OCI-LY7 (cell line): ENCODE data around the gene RAD54L. TPM values are rescaled to one million over a fixed set of nuclear protein-coding genes. Genes with fewer than 3 reads are reported as not detected.

ENCODE experiments used
- BruUV-seq: library from RNA; stranded (reverse); fragments of 400-500 nt; replicated peaks from 2 replicates; lab custom pipeline; 2021; lab: Mats Ljungman, UMichigan
- CTCF ChIA-PET: fragments of 300-600 bp; sonication (Branson Sonifier 250); formaldehyde crosslinking; loops from one replicate; lab custom pipeline; 2022; ENCODE audit warnings: antibody characterized with exemption; ENCODE audit not compliant: unreplicated experiment; lab: Charles Lee
- POLR2A ChIA-PET: fragments of 300-600 bp; sonication (Branson Sonifier 250); formaldehyde crosslinking; loops from one replicate; lab custom pipeline; 2022; ENCODE audit warnings: antibody characterized with exemption; lab: Charles Lee
- DNase-seq: peaks from one replicate; pipeline ENCODE4 v3.0.0-alpha.2; 2015; ENCODE audit warnings: low spot score
- H2AFZ ChIP-seq: fragments of 200-600 bp; sonication (generic), shearing (Covaris generic); 2 replicates; pipeline ENCODE4 v1.6.1; 2014; ENCODE audit warnings: mild to moderate bottlenecking, antibody characterized with exemption, low read length, moderate library complexity
- H3K27ac ChIP-seq: fragments of 200-600 bp; sonication (generic); 2 replicates; pipeline ENCODE4 v1.5.1; 2014; ENCODE audit warnings: mixed run types, low read depth, mild to moderate bottlenecking, moderate library complexity, low read length, inconsistent platforms; ENCODE audit not compliant: poor library complexity, severe bottlenecking
- H3K36me3 ChIP-seq: fragments of 200-600 bp; sonication (generic); 2 replicates; pipeline ENCODE4 v1.6.1; 2014; ENCODE audit warnings: mild to moderate bottlenecking, antibody characterized with exemption, low read length, moderate library complexity, mixed read lengths; ENCODE audit not compliant: insufficient read depth
- H3K4me1 ChIP-seq: fragments of 200-600 bp; sonication (generic); 2 replicates; pipeline ENCODE4 v1.5.1; 2014; ENCODE audit warnings: mild to moderate bottlenecking, low read length; ENCODE audit not compliant: insufficient read depth, poor library complexity, severe bottlenecking
- H3K4me2 ChIP-seq: fragments of 200-600 bp; sonication (generic); 2 replicates; pipeline ENCODE4 v1.6.1; 2014; ENCODE audit warnings: mild to moderate bottlenecking, low read length
- H3K4me3 ChIP-seq: fragments of 200-600 bp; sonication (generic); 2 replicates; pipeline ENCODE4 v1.5.1; 2014; ENCODE audit warnings: mild to moderate bottlenecking, low read depth, low read length; ENCODE audit not compliant: poor library complexity, severe bottlenecking
- H3K79me2 ChIP-seq: fragments of 200-600 bp; sonication (generic); 2 replicates; pipeline ENCODE4 v1.6.1; 2016; ENCODE audit warnings: low read depth, mild to moderate bottlenecking, low read length, moderate library complexity, mixed read lengths; ENCODE audit not compliant: insufficient read depth
- H3K9me2 ChIP-seq: fragments of 200-600 bp; sonication (generic); 2 replicates; pipeline ENCODE4 v1.6.1; 2016; ENCODE audit warnings: mild to moderate bottlenecking, low read length, mixed read lengths; ENCODE audit not compliant: insufficient read depth
- H3K9me3 ChIP-seq: fragments of 200-600 bp; sonication (generic); 2 replicates; pipeline ENCODE4 v1.6.1; 2014; ENCODE audit warnings: mild to moderate bottlenecking, mixed run types, low read length, mixed read lengths
- H4K20me1 ChIP-seq: fragments of 200-600 bp; sonication (generic); 2 replicates; pipeline ENCODE4 v1.6.1; 2014; ENCODE audit warnings: mild to moderate bottlenecking, antibody characterized with exemption, low read length, moderate library complexity, mixed read lengths; ENCODE audit not compliant: insufficient read depth
- CTCF ChIP-seq: fragments of 200-600 bp; sonication (generic); conservative IDR thresholded peaks from 2 replicates; pipeline ENCODE4 v1.5.1; 2014; ENCODE audit warnings: mild to moderate bottlenecking, antibody characterized with exemption, low read length, moderate library complexity, mixed read lengths
- EZH2phosphoT487 ChIP-seq: fragments of 200-600 bp; sonication (generic); IDR thresholded peaks from 2 replicates; pipeline ENCODE4 v1.6.1; 2018; ENCODE audit warnings: low read depth, borderline replicate concordance, mild to moderate bottlenecking, mixed run types, antibody characterized with exemption, low read length, moderate library complexity, mixed read lengths
- intact Hi-C: fragments of 100-400 bp; cut with micrococcal nuclease; formaldehyde crosslinking; loops from one replicate; pipeline ENCODE4 v1.10.0; 2022; ENCODE audit not compliant: unreplicated experiment
- total RNA-seq, 2 experiments: library from RNA; depleted of rRNA in 1 of 2; stranded (reverse); fragments of >200 nt in 1 of 2; shearing (Covaris generic) in 1 of 2; gene quantifications; 2 replicates each; pipeline ENCODE4 v1.2.3, GENCODE V29; 2014 to 2022

Gene RAD54L
- total RNA-seq, 2 experiments from 2014 or later = 62.6 to 78.5 TPM

- no peak for DNase-seq
- Histone ChIP-seq H3K36me3 (peaks cover 98% of the 10 kb centered on the region), H3K9me3 (no peaks in the 10 kb centered on the region), H2AFZ (no peak overlapping the region), H3K27ac (no peak overlapping the region), H3K4me3 (no peak overlapping the region), H3K9me2 (no peaks in the 10 kb centered on the region), H3K4me1 (no peaks in the 10 kb centered on the region), H4K20me1 (no peaks in the 10 kb centered on the region), H3K79me2 (no peaks in the 10 kb centered on the region), H3K4me2 (no peak overlapping the region)
- ChIA-PET CTCF (interaction anchor here (1.0 kb wide), 1 partner anchor 12 kb away, joined by 3 read pairs; no protein-coding TSS in a partner anchor), POLR2A (interaction anchor here (1.7 kb wide), 1 partner anchor 9 kb away, joined by 8 read pairs; no protein-coding TSS in a partner anchor)
- intact Hi-C loops = no loop called here
- no TSS peak for BruUV-seq
- TF ChIP-seq EZH2phosphoT487 = no peak
- no peak for TF ChIP-seq CTCF
Measured at GRCh38 chr1:46262508-46262907, 14.9 kb downstream of the RAD54L start.

- no peak for DNase-seq
- Histone ChIP-seq H3K9me3 (no peaks in the 10 kb centered on the region), H3K36me3 (peaks cover 99% of the 10 kb centered on the region), H3K27ac (no peak overlapping the region), H3K9me2 (no peaks in the 10 kb centered on the region), H4K20me1 (no peaks in the 10 kb centered on the region), H3K4me1 (no peaks in the 10 kb centered on the region), H3K79me2 (no peaks in the 10 kb centered on the region), H3K4me3 (no peak overlapping the region), H2AFZ (no peak overlapping the region), H3K4me2 (no peak overlapping the region)
- no peak for TF ChIP-seq EZH2phosphoT487
- no peak for TF ChIP-seq CTCF
- intact Hi-C loops = no loop called here
- ChIA-PET POLR2A (interaction anchor here (0.7 to 1.7 kb wide), 2 partner anchors 9 to 11 kb away, joined by 3 to 8 read pairs; no protein-coding TSS in a partner anchor), CTCF (interaction anchor here (0.6 kb wide), 1 partner anchor 65 kb away, joined by 4 read pairs; no protein-coding TSS in a partner anchor)
- BruUV-seq = no TSS peak
Measured at GRCh38 chr1:46263146-46263545, 15.6 kb downstream of the RAD54L start.

GRCh38 chr1:46268578-46268977 is 21.0 kb downstream of the RAD54L start:
- no peak overlapping the region for H2AFZ ChIP-seq
- H3K4me1 ChIP-seq = no peaks in the 10 kb centered on the region
- no peak overlapping the region for H3K4me3 ChIP-seq
- POLR2A ChIA-PET = interaction anchor here (1.1 kb wide), 2 partner anchors 21 to 22 kb away, joined by 3 to 4 read pairs; partner anchors contain the start of gene RAD54L
- H4K20me1 ChIP-seq = no peaks in the 10 kb centered on the region
- peaks cover 100% of the 10 kb centered on the region for H3K36me3 ChIP-seq
- H3K4me2 ChIP-seq = no peak overlapping the region
- no peaks in the 10 kb centered on the region for H3K9me2 ChIP-seq
- BruUV-seq = no TSS peak
- intact Hi-C loops = no loop called here
- CTCF ChIA-PET = no interaction called here
- H3K27ac ChIP-seq = no peak overlapping the region
- TF ChIP-seq EZH2phosphoT487 (no peak), CTCF (no peak)
- H3K9me3 ChIP-seq = no peaks in the 10 kb centered on the region
- no peaks in the 10 kb centered on the region for H3K79me2 ChIP-seq
- no peak for DNase-seq
